Measurements from ENCODE around the gene PTTG1IP.

- TF ChIP-seq CTCF (IDR thresholded peaks at IDR 0.05) (no peak), POLR2A (IDR thresholded peaks at IDR 0.05) (no peak)
Measured at GRCh38 chr21:44847261-44848056, 26.0 kb downstream of the PTTG1IP start.
